GM18951 (cell line): Measurements from ENCODE around the gene MRPL34.

Source experiments
- POLR2A ChIP-seq: IDR thresholded peaks from 4 replicates; pipeline ENCODE4 v1.6.1; 2011; ENCODE audit warnings: mild to moderate bottlenecking; ENCODE audit not compliant: insufficient read length, insufficient read depth; ENCODE audit errors: extremely low read depth
- in situ Hi-C: fragments of 300-500 bp; cut with MboI; formaldehyde crosslinking; loops from one replicate; pipeline ENCODE4 v1.12.0; 2022; ENCODE audit warnings: low sequenced_read_pairs, mixed read lengths, inconsistent platforms; ENCODE audit not compliant: unreplicated experiment

MRPL34 gene

DNA sequence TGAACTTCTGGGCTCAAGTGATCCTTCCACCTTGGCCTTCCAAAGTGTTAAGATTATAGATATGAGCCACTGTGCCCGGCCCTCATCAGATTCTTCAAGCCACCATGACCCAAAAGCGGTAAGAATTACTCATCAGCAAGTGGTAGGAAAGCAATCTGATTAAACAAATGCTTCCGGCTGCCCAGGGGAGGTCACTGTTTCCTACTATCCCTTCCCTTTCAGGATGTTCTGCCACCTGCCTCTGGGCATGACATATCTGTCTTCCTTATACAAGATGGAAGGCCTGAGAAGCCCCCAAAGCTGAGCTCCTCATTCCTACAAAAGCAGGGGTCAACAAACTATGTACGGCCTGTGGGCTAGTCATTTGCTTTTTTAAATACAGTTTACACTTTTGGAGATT is 9.4 kb upstream of the MRPL34 start:
- in situ Hi-C loops: no loop called here
- TF ChIP-seq POLR2A: no peak

DNA sequence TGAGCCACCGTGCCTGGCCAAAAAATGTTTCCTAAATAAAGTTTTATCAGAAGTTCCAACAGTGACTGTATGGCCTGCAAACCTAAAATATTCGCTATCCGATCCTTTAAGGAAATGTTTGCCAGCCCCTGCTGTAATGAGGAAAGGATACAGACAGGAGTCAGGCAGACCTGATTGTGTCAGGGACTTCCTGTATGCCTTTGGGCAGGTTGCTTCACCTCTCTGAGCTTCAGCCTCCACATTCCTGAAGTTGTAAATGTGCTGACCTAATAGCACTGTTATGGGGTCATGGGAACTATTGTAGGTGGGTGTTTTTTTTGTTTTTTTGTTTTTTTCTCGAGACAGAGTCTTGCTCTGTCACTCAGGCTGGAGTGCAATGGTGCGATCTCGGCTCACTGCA is 8.7 kb upstream of the MRPL34 start:
- in situ Hi-C loops: no loop called here
- no peak for TF ChIP-seq POLR2A

DNA sequence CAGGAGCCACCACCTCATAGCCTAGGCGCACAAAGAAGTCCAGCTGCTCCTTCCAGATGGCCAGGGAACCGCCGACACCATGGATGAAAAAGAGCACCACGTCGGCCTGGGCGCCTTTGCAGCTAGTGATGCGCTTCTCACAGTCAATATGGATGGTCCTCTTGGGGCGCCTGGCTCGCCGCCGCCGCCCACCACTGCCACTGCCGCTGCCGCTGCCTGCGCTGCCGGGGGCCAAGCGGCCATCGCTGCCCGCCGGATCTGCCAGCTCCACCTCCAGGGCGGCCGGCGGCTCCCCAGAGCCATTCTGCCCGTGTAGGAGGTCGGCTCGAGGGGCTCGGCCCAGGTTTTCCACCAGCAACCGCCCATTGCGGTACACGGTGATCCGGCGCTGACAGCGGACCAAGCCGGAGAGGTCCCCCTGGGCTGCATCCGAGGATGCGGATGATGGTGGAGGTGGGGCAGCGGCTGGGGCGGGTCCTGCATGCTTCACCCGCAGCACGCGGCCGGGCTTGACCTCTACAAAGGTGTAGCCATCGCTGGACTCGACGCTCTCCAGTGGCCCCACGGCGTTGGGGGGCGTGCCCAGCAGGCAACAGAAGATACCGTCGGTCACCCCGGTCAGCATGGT is 4.6 kb upstream of the MRPL34 start:
- in situ Hi-C loops: no loop called here
- TF ChIP-seq POLR2A: no peak

DNA sequence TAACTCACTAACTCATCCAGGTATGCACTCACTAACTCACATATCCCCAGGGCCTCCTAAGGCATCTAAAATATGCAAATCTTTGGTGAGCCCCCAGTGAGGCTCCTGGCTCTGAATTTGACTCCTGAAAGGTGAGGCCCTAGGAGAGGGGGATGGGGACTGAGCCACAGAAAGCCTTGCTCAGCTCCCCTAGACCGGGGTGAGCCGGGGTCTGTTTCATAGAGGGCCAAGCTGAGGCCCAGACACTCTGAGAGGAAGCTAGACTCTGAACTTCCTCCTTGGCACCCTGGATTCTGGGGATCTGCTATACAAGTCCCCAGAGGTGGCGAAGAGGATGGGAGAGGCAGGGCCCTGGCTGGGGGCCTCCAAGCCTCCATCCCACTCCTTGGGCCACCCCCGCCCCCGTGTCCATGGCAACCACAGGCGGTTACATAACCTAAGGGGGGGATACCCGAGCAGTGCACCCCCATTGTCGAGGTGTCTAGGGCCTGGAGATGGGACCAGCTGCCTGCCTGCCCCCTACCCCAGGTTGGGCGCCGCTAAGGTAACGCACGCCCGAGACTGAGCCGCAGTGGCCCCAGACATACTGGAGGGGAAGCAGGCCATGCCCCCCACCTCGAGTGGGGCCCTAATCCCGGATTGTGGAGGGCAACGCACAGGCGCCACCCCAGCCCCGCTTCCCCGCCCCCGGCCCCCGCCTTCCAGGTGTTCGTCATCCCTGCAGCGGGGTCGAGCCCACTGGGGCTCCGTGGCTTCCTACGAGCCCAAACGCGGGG is 3.1 kb upstream of the MRPL34 start:
- TF ChIP-seq POLR2A: no peak
- in situ Hi-C loops: no loop called here

DNA sequence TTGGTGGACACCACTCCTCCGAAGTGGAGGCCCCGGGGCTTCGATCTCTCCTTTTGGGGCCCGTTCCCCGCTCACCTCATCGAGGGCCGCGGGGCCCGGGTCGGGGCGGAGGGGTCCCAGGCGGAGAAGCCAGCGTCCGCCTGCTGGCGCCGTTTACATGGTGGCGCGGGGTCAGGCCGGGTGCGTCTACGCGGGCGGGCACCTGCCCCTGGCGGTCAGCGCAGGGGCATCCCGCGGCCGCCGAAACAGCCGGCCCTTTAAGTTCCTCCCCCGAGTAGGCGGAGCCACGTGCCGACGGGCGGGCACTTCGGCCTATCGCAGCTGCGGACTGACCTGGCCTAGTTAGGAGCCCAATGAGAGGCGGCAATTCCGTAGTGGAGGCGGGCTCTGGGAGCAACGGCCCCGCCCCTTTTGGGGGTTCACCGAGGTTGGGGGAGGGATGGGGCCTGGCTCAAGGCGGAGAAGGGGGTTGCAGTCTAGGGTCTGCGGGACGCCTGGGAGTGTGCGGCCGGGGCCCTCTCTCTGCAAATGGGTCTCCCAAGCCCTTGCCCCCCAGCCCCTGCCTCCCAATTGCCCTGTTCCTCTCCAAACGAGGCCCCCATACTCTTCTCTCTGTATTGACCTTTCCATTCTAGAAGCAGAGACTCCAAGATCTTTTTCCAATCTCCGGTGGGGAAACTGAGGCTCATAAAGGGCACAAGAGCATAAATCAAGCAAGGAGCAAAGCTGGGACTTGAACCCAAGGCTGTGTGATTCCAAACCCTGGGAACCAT is 2.3 kb upstream of the MRPL34 start, which contains the start of gene ABHD8:
ABHD8 (minus strand) TSS at position 259 of the 773 bp plus-strand sequence. CDS start 1,809 bp downstream, outside the sequence.
- TF ChIP-seq POLR2A: peak; percentile 61
- in situ Hi-C loops: no loop called here

DNA sequence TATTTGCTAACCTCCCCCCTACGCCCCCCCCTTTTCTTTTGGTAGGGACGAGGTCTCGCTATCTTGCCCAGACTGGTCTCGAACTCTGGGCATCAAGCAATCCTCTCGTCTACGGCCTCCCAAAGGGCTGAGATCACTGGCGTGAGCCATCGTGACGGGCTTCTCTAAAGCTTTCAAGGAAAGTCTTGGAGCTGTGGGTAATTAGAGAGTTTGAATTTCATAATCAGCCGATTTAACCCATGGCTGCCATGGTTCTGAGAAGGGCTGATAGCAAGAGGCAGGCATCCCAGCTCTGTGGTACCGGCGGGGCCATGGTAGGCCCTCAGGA is 1.8 kb upstream of the MRPL34 start:
- TF ChIP-seq POLR2A: no peak
- in situ Hi-C loops: no loop called here

DNA sequence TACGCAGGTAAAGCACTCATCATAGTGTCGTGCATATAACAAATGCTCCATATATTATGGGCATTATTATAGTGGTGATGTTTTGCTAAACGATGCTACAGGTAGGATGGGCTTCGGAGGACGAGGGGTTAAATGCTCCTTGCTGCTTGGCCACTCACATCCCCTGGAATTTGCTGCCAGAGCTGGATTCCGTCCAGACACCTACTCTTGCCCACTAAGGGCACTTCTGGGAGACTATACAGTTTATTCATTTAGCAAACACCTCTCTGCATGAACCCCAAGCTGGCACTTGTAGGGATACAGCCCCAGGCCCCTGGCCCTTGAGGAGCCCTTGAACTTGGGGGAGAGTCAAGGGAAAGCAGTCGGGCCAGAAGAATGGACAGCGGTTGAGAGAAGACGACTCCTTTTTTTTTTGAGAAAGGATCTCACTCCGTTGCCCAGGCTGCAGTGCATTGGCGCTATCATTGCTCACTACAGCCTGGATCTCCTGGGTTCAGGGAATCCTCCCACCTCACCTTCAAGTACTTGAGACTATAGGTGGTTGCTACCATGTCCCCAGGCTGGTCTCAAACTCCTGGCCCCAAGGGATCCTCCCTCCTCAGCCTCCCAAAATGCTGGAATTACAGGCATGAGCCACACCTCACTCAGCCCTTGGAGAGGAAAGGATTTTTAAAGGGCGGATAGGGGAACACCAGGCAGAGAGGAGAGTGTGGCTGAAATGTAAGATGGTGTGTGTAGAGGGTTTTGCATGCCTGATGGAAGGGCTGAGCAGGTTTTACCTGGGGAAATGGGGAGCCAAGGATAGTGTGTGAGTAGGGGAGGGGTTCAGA is 1.1 kb upstream of the MRPL34 start:
- no peak for TF ChIP-seq POLR2A
- in situ Hi-C loops: no loop called here

DNA sequence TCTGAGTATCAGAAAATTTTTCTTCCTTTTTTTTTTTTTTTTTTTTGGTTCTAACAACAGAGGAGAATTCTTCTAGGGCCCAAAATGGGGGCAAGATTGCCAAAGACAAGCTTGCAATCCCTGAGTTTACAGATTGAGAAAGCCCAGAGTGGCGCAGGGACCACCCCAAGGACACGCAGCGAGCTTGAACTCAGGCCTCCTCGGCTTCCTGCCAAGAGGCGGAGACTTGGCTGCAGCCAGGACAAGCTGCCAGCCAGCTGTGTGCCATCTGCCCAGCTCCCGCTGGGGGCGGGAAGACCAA is 506 bp upstream of the MRPL34 start:
- in situ Hi-C loops: no loop called here
- TF ChIP-seq POLR2A: no peak

DNA sequence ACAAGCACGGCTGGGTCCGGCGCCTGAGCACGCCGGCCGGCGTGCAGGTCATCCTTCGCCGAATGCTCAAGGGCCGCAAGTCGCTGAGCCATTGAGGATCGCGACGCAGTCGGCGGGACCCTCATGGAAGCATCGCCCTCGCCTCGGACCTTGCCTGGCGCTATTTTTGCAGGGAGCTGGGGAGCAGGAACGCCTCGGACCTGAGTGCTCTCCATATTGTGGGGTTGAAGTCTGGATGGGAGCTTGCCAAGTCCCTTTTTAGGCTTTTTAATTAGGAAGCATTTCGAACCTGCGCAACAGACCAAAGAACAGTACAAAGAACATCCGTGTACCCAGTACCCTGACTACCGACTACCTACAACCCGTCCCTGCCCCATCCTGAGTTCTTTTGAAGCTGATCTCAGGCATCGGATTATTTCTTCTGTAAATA is 628 bp downstream of the MRPL34 start:
- in situ Hi-C loops: no loop called here

DNA sequence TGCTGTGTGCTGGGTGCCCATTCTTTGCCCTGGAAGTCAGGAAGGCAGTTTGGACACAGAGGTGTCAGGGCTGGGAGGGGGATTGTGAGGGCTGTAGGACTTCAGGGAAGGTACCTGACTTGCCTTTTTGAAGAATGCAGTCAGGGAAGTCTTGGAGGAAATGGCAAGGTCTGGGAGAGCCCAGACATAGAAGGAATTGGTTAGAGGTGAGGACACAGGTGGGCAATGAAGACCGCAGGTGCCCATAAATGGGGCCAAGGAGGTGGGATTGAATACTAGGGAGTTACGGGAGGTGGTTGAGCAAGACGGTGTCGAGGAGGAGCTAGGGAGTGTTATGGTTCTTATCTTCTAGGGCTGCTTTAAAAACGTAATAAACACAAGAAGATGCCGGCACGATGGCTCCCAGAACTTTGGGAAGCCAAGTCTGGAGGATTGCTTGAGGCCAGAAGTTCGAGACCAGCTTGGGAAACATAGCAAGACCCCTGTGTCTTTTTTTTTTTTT is 2.3 kb downstream of the MRPL34 start:
- no peak for TF ChIP-seq POLR2A
- in situ Hi-C loops: no loop called here

More for the DNA sequence above, 628 bp downstream of the MRPL34 start:
- TF ChIP-seq POLR2A: no peak

DNA sequence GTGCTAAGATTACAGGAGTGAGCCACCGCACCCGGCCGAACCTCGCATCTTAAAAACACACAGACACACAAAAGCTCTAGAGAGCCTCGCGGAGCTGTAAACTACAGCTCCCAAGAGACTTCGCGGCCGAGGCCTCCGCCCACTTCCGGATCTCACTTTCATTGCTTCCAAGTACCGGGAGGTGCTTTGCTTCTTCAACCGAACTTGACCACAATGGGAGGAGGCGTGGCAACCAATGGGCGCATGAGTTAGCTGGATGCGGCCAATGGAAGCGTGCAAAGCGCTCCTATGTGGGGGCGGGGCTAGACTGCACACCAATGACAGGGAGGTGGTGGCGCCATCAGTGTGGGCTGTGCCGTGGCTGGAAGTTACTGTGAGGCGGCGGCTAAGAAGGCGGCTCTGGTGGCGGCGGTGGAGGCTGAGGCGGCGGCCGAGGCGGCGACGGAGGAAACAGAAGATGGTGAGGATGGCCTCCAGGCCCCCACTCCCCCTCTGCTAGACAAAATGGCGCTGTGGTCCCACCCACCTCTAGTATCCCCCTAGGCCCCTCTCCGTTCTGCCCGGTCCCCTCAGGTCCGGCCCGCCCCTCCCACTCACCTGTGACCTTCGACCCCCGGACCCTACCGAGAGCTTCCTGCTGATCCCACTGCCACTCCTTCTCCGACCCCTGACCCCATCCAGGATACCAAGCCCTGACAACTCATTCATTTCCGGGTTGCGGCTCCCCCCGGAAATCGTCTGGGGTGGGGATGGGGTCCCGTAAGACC is 3.7 kb downstream of the MRPL34 start, which contains the start of gene DDA1:
DDA1 (plus strand) TSS at position 366 of the 767 bp plus-strand sequence; CDS start at position 458, 92 bp downstream.
- TF ChIP-seq POLR2A: peak; percentile 71
- in situ Hi-C loops: no loop called here

DNA sequence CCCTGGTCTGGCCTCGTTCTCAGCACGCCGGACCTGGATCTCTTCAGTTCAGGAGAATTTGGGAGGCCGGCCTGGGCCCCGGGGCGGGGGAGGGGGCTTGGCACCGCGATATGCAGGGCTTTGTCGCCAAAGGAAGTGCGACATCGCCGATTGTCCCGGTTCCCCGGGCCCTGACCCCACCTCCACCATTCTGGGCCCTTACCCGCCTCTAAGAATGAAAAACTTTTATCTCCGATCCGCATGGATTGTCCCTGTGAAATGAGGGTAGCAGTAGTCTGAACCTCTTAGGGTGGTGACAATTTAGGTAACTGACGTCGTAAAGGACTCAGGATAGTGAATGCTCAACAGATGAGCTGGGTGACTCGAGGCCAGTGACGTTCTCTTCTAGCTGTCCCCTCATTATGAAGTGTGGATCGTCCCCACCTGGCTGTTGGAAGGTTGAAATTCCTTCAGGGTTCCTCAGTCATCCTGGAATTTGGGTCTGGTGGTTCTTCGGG is 4.3 kb downstream of the MRPL34 start:
- TF ChIP-seq POLR2A: no peak
- in situ Hi-C loops: no loop called here
